NCI-H446 (cell line): Measurements from ENCODE around the gene COTL1.
A peak's percentile ranks its signal among the peaks of the same experiment; 100 is the strongest.

Source experiments
- DNase-seq, 2 experiments: peaks; one replicate each; lab custom pipeline; 2025; lab: John Stamatoyannopoulos, UW

COTL1 gene, protein sequence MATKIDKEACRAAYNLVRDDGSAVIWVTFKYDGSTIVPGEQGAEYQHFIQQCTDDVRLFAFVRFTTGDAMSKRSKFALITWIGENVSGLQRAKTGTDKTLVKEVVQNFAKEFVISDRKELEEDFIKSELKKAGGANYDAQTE

DNA sequence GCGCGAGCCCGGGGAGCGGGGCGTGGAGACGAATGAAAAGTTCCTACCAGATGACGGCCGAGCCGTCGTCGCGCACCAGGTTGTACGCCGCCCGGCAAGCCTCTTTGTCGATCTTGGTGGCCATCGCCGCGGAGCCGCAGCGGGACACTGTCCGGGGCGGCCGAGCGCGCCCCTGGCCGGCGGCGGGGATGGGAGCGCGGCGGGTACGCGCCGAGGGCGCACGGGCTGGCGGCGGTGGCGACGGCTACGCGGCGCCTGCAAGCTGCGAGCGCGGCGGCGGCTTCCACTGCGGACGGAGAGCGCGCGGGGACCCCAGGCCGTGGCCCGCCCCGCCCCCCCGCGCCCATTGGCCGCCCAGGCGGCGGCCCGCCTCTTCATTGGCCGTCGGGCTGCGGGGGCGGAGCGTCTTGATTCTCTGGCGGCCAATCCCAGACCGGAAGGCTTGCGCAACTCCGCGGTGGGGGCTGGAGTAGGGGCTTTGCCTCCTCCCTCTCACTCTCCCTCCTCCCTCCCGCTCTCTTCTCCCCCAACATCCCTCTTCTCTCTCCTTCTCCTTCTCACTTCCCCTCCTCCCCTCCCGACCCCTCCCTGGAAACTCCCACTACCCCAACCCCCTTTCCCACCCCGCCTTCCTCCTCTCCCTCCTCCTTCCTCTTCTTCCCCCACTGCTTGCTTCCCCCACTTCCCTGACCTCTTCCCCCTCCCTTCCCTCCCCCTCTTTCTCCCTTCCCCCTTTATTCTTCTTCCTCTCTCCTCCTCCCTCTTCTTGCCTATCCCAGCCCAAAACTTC lies at the start of gene COTL1:
Gene COTL1, minus strand, starts transcription at position 288 of the 790 bp plus-strand sequence. Its CDS starts 164 bp downstream, at position 124.
- peak; percentile 71 to 90 for DNase-seq

- DNase-seq: no peak
Measured at GRCh38 chr16:84665843-84666242, 48.0 kb upstream of the COTL1 start.

DNA sequence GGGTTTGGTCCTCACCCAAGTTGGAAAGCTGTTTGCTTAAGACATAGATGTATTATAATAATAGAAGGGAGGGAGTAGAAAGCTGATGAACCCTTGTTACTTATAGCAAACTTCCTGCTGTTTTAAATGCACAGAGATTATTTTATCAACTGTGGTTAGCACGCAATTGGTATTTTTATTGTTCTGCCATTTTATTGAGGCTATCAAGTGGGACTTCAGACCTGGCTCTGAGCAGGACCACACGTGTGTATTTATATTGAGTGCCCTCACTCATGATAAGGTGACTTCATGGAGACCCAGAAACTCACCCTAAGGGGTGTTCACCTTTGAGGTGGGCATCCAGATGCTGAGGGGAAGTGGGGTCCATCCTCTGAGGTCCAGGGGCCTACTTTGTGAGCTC lies 47.5 kb upstream of the COTL1 start:
- DNase-seq: no peak

- no peak for DNase-seq
Measured at GRCh38 chr16:84663433-84664101, 45.7 kb upstream of the COTL1 start.

DNA sequence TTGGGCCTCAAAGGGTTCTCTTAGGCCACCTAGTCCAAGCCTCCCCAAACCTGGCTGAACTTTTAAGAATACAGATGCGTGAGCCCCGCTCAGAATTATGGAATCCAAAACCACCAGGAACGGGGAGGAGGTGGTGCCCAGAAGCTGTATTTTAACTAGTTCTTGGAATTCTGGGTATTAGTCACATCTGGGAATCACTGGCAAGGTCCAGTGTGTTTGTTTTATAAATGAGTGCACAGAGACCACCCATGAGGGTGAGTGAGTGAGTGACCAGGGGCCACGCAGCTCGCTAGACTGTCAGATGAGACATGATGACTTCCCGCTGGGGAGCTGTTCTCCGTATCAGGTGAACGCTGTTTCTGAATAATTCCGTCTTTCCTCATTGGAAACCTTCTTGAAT lies 44.6 kb upstream of the COTL1 start:
- no peak for DNase-seq

GRCh38 chr16:84661418-84662060 lies 43.7 kb upstream of the COTL1 start:
- no peak for DNase-seq

DNA sequence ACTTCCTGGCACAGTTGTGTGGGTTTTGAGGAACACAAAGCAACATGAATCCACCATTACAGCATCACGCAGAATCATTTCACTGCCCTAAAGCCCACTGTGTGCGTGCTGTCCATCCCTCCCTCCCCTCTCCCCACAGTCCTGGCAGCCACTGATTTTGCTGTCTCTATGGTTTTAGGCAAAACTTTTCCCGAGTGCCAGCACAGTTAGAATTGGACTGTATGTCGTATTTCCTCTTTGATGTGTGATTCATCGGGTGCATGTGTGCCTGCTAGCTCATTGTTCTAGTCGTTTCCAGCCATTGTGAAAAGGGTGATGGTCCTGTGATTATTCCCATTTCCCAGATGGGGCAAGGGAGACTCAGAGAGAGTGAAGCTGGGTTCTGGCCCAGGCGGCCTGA lies 43.1 kb upstream of the COTL1 start:
- DNase-seq: no peak

DNA sequence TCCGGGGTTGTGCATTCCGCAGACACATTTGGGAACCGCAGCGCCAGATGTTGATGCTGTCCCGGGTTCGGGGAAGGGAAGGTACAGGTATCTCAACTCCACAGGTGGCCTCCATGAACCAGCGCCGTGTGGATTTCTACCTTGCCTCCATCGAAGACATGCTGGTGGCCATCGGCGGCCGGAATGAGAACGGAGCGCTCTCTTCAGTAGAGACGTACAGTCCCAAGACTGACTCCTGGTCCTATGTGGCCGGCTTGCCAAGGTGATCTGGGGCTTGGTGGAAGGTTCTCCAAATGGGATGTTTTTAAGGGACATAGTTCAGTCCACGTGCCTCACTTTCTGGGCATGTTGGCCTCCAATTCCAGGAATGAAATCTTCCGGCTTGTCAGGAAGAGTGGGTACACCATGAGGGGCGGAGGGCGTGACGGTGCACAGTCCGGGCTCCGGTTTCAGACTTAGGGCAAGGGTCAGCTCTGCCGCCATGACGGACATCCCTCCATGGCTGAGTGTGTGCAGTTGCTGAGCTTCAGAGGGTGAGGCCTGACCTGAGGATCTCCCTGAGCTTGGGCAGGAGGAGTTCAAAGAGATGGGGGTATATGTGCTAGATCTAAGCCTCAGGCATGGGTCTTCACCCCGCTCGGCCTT lies 41.9 kb upstream of the COTL1 start:
- no peak for DNase-seq

GRCh38 chr16:84658690-84659089 lies 40.8 kb upstream of the COTL1 start:
- DNase-seq: no peak

DNA sequence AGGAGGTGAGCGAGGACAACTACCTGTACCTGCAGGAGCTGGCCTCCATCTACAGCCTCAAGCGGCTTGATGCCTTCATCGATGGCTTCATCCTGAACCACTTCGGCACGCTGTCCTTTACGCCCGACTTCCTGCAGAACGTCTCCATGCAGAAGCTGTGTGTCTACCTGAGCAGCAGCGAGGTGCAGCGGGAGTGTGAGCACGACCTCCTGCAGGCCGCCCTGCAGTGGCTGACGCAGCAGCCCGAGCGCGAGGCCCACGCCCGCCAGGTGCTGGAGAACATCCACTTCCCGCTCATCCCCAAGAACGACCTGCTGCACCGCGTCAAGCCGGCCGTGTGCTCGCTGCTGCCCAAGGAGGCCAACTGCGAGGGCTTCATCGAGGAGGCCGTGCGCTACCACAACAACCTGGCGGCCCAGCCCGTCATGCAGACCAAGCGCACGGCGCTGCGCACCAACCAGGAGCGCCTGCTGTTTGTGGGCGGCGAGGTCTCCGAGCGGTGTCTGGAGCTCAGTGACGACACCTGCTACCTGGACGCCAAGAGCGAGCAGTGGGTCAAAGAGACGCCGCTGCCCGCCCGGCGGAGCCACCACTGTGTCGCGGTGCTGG lies 39.5 kb upstream of the COTL1 start:
- DNase-seq: no peak

GRCh38 chr16:84656649-84657048 lies 38.8 kb upstream of the COTL1 start:
- no peak for DNase-seq

DNA sequence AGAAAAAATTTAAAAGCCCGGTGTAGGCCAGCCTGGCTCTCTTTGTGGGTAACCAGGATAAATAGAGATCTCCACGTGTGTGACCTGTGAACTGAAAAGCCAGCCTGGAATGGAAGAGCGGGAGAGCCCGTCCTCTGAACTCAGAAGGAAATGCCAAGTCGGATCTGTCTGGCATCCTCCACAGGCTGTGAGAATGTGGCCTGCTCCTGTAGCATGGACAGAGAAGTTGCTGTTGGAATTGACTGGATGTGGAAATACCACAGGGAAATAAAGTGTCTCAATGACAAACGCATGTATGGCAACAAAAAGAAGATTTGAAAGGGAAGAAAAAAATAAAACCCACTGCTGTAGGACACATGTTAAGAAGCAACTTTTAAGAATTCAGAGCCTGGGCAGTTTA lies 37.1 kb upstream of the COTL1 start:
- no peak for DNase-seq

DNA sequence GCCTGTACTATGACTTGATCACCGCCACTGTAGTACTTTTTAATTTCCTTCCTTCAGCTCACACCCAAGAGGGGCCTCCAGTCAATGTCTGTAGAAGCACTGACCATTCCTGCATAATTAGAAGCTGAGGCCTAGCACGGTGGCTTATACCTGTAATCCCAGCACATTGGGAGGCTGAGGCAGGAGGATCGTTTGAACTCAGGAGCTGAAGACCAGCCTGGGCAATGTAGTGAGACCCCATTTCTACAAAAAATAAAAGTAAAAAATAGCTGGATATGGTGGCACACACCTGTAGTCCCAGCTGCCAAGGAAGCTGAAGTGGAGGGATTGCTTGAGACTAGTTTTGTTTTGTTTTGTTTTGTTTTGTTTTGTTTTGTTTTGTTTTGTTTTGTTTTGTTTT lies 36.4 kb upstream of the COTL1 start:
- DNase-seq: no peak

- DNase-seq: no peak
Measured at GRCh38 chr16:84652566-84652965, 34.7 kb upstream of the COTL1 start.

DNA sequence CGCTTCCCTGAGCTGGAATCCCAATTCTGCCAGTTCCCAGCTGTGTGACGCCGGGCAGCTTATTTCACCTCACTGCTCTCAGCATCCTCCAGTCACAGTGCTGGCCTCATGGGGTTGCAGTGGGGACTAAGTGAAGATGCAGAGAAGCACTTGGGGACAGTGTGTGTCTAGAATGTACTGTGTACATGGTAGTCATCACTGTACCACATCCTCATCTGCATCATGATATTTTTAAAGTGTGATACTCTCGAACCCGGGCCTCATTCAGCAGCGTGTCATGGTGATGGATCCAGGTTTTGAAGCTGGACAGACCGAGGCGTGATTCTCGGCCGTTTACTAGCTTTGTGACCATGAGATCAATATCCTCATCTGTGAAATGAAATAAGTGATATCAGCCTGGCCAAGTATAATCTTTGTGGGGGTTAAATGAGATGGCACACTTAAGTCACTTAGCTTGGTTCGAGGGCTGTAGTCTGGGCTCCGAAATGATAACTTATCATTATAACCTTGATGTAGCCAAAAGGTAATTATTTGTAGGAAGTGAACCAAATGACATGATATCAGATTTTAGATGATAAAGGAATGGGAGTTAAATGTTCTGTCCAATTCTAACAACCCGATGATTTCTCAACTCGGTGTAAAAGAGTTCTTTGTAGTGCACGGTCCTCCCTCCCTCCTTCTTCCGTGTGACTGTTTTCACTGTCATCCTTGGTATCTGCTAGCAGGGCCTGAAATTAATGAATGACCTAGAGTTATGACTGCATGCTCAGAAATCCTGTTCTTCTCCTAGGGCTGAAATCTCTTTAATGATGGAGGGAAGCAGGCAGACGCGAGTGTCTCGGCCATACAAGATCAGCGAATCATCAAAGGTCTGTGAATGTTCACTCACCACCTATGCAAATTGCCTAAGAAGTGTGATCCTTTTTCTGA lies 32.4 kb upstream of the COTL1 start:
- no peak for DNase-seq

DNA sequence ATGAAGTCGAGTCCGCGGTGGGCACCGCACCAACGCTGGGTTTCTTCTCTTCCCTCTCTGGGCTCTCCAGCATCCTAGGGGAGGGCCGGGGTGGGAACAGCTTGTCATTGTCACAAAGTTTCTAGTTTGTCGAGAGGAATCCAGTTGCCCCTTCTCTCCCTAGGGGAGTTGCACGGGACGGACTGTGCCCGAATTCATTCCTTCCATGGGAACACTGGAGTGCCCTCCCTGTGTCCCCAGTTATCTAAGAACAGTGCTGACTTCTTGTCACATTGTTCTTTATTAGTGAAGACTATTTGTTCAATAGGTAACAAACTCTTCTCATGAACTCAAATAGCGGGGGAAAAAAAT lies 31.6 kb upstream of the COTL1 start:
- DNase-seq: no peak

GRCh38 chr16:84648595-84649510 lies 31.0 kb upstream of the COTL1 start:
- DNase-seq: no peak

DNA sequence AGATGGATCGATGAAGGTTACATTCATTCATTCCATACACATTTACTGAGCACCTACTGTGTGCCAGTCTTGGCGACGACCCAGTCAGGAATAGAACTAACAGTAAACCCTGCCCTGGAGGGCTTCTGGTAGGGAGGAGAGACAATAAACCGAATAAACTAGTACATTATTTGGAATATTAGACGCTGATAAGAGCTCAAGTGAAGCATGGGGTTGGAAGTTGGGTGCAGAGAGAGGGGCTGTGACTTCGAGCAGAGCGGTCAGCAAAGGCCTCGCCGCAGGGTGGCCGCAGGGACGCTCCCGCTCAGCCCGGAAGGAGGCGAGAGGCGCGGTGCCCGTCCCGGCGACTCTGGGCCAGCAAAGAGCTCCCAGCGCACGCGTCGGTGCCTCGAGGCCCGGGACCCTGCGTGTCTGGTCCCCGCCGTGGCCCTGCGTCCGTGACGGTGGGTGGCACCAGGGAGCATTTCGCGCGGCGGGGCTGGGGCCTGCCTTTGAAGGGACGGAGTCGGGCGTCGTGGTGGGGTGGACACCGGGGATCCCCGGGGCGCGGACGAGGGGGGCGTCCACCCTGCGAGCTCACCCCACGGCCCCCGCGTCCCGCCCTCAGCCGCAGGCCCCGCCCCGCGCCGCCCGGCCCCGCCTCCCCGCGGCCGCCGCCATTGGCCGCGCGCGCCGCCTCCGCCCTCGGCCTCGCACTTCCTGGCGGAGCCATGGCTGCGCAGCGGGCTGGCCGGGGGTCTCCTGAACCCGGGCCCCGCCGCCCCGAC lies 30.1 kb upstream of the COTL1 start, which contains the start of gene KLHL36:
Gene KLHL36, plus strand, starts transcription at position 684 of the 767 bp plus-strand sequence. CDS start 2,357 bp downstream, outside the sequence.
- peak in 1 of 2 experiments; percentile 26 for DNase-seq

DNA sequence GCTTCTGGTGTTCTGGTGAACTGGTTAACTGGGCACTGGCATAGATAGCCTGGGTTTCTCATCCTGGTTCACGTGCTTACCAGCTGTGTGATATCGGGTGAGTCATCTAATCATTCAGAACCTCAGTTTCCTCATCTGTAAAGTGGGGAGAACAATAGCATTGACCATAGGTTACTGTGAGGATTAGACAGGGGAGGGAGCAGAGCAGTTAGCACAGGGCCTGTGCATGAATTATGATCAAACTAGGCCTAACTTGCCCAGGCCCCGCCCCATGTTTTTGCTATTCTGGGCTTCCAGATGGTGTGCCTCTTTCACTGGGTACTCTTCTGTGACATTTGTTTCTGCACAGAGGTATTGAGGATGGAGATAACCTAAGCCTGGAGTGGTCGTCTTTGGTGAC lies 25.8 kb upstream of the COTL1 start:
- DNase-seq: peak in 1 of 2 experiments; percentile 63
